ENCODE data around the gene RNASE4.
"Not testable (repeated sequence)": the region's sequence is repeated elsewhere in the genome, so short reads cannot be mapped to it uniquely, and the experiment has no call there.

DNA sequence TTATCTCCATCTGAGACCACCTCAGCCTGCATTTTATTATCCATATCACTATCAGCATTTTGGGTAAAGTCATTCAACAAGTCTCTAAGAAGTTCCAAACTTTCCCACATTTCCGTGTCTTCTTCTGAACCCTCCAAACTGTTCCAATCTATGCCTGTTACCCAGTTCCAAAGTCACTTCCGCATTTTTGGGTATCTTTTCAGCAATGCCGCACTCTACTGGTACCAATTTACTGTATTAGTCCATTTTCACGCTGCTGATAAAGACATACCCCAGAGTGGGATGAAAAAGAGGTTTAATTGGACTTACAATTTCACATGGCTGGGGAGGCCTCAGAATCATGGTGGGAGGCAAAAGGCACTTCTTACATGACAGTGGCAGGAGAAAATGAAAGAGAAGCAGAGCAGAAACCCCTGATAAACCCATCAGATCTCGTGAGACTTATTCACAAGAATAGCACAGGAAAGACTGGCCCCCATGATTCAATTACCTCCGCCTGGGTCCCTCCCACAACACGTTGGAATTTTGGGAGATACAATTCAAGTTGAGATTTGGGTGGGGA is 17.9 kb upstream of the RNASE4 start:
- TF ChIP-seq, protein P1, sequence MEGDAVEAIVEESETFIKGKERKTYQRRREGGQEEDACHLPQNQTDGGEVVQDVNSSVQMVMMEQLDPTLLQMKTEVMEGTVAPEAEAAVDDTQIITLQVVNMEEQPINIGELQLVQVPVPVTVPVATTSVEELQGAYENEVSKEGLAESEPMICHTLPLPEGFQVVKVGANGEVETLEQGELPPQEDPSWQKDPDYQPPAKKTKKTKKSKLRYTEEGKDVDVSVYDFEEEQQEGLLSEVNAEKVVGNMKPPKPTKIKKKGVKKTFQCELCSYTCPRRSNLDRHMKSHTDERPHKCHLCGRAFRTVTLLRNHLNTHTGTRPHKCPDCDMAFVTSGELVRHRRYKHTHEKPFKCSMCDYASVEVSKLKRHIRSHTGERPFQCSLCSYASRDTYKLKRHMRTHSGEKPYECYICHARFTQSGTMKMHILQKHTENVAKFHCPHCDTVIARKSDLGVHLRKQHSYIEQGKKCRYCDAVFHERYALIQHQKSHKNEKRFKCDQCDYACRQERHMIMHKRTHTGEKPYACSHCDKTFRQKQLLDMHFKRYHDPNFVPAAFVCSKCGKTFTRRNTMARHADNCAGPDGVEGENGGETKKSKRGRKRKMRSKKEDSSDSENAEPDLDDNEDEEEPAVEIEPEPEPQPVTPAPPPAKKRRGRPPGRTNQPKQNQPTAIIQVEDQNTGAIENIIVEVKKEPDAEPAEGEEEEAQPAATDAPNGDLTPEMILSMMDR (IDR thresholded peaks at IDR 0.05), result not testable (repeated sequence)
- TF ChIP-seq, protein P2, sequence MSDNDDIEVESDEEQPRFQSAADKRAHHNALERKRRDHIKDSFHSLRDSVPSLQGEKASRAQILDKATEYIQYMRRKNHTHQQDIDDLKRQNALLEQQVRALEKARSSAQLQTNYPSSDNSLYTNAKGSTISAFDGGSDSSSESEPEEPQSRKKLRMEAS (IDR thresholded peaks at IDR 0.05; ENCODE audit: low read depth), result not testable (repeated sequence)
- not testable (repeated sequence) for TF ChIP-seq POLR2AphosphoS5 (IDR thresholded peaks at IDR 0.05; ENCODE audit: low read depth, low read length); TCF12 (IDR thresholded peaks at IDR 0.05); SIN3A (IDR thresholded peaks at IDR 0.05; ENCODE audit: borderline replicate concordance, low read depth, low read length); NFIC (IDR thresholded peaks at IDR 0.05; ENCODE audit: borderline replicate concordance); GATA2 (CRISPR knock-in tag; IDR thresholded peaks at IDR 0.05); TAF1 (IDR thresholded peaks at IDR 0.05; ENCODE audit: borderline replicate concordance, low read depth, low read length)
- TF ChIP-seq, protein P3, sequence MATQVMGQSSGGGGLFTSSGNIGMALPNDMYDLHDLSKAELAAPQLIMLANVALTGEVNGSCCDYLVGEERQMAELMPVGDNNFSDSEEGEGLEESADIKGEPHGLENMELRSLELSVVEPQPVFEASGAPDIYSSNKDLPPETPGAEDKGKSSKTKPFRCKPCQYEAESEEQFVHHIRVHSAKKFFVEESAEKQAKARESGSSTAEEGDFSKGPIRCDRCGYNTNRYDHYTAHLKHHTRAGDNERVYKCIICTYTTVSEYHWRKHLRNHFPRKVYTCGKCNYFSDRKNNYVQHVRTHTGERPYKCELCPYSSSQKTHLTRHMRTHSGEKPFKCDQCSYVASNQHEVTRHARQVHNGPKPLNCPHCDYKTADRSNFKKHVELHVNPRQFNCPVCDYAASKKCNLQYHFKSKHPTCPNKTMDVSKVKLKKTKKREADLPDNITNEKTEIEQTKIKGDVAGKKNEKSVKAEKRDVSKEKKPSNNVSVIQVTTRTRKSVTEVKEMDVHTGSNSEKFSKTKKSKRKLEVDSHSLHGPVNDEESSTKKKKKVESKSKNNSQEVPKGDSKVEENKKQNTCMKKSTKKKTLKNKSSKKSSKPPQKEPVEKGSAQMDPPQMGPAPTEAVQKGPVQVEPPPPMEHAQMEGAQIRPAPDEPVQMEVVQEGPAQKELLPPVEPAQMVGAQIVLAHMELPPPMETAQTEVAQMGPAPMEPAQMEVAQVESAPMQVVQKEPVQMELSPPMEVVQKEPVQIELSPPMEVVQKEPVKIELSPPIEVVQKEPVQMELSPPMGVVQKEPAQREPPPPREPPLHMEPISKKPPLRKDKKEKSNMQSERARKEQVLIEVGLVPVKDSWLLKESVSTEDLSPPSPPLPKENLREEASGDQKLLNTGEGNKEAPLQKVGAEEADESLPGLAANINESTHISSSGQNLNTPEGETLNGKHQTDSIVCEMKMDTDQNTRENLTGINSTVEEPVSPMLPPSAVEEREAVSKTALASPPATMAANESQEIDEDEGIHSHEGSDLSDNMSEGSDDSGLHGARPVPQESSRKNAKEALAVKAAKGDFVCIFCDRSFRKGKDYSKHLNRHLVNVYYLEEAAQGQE (IDR thresholded peaks at IDR 0.05; ENCODE audit: low read depth, low read length), result not testable (repeated sequence)
